Measurements from ENCODE around the gene CZIB. TPM values are rescaled to one million over a fixed set of nuclear protein-coding genes. Genes with fewer than 3 reads are reported as not detected.

The CZIB gene
- total and polyA plus RNA-seq, 2 donors, result 66.0 to 115 TPM

DNA sequence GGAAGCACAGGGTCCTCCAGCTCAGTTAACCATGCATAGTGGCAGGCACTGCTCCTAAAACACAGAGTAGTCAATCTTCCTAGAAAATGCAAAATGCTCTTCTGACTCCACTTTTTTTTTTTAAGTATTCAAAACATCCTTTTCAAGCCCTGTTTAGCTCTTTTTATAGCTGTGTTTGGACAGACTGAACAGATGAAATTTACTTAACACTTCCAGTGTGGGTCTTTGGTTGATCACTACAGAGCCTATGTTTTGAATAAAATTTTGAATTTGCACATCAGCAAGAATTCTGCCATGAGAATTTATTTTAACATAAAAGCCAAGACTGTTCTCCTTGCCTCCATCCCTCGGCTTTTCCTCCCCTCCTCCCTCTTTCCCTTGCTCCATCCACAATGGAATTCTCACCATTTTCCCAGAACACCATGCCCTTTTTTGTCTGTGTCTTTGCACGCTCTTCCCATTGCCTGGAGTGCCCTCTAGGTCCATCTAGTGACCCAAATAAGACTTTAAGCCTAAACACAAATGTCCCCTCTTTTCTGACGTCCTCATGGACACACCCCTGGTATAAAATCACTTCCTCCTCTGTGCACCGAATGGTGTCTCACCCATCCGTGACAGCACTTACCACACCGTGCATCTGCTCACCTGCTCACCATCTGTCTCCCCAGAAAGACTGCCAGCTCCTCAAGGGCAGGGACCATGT lies 47.9 kb downstream of the CZIB start:
- 27% methylated on average over 6 of the region's 6 CpGs for WGBS
- Histone ChIP-seq H3K27ac (ENCODE audit: low read depth) (no peak overlapping the region), H3K4me3 (ENCODE audit: low read depth, low read length) (no peak overlapping the region), H3K36me3 (ENCODE audit: insufficient read depth) (no peaks in the 10 kb centered on the region), H3K4me1 (ENCODE audit: insufficient read depth) (no peaks in the 10 kb centered on the region)
- DNase-seq (ENCODE audit: extremely low spot score), result no peak

- Histone ChIP-seq H3K36me3 (ENCODE audit: insufficient read depth) (no peaks in the 10 kb centered on the region), H3K27ac (ENCODE audit: low read depth) (no peak overlapping the region), H3K4me1 (ENCODE audit: insufficient read depth) (no peaks in the 10 kb centered on the region), H3K4me3 (ENCODE audit: low read depth, low read length) (no peak overlapping the region)
- WGBS, result 68% methylated on average over 8 of the region's 8 CpGs
- DNase-seq (ENCODE audit: extremely low spot score), result no peak
These were observed 53.5 kb downstream of the CZIB start for GRCh38 chr1:53166912-53167311.

DNA sequence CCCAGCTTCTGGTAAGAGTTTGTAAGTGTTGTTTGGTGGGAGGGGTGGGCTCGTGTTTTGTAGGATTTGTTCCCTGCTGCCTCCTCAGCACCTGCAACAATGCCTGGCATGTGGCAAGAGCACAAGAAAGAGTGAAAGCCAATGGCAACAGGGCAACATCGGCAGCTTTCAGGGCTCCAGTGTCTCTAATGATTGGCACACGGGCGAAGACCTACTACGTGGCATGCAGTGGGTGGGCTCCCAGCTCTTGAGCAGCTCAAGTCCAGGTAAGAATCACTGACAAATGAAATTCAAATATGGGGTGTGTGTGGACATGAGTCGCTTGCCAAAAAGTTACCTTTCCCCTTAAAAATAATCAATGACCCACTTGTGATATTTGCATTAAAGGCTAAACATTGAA lies 54.1 kb downstream of the CZIB start:
- Histone ChIP-seq H3K4me3 (ENCODE audit: low read depth, low read length) (no peak overlapping the region), H3K27ac (ENCODE audit: low read depth) (no peak overlapping the region), H3K36me3 (ENCODE audit: insufficient read depth) (no peaks in the 10 kb centered on the region), H3K4me1 (ENCODE audit: insufficient read depth) (no peaks in the 10 kb centered on the region)
- DNase-seq (ENCODE audit: extremely low spot score), result no peak
- 87% methylated on average over 6 of the region's 6 CpGs for WGBS

- WGBS, result 93% methylated on average over 5 of the region's 5 CpGs
- Histone ChIP-seq H3K4me1 (ENCODE audit: insufficient read depth) (no peaks in the 10 kb centered on the region), H3K36me3 (ENCODE audit: insufficient read depth) (no peaks in the 10 kb centered on the region), H3K27ac (ENCODE audit: low read depth) (no peak overlapping the region), H3K4me3 (ENCODE audit: low read depth, low read length) (no peak overlapping the region)
- no peak for DNase-seq (ENCODE audit: extremely low spot score)
These were observed 54.9 kb downstream of the CZIB start for GRCh38 chr1:53165408-53165961.

Other genes with a start within 250 kb of the CZIB start
- gene PODN, start 158.4 kb downstream of the CZIB start, total RNA-seq, result 17.1 TPM
- gene PODN, start 158.4 kb downstream of the CZIB start, polyA plus RNA-seq, result 224 TPM
- gene SLC1A7, start 78.0 kb downstream of the CZIB start, total RNA-seq, result not detected
- gene SLC1A7, start 78.0 kb downstream of the CZIB start, polyA plus RNA-seq, result 0.29 TPM
- 10.9 TPM for gene CPT2, start 23.8 kb downstream of the CZIB start, total RNA-seq
- gene CPT2, start 23.8 kb downstream of the CZIB start, polyA plus RNA-seq, result 16.9 TPM
- 39.3 TPM for gene MAGOH, start 17.9 kb upstream of the CZIB start, total RNA-seq
- gene MAGOH, start 17.9 kb upstream of the CZIB start, polyA plus RNA-seq, result 73.2 TPM
- 3.8 TPM for gene LRP8, start 107.4 kb upstream of the CZIB start, total RNA-seq
- 2.3 TPM for gene LRP8, start 107.4 kb upstream of the CZIB start, polyA plus RNA-seq
- not detected for gene DMRTB1, start 238.8 kb upstream of the CZIB start, total RNA-seq
- not detected for gene DMRTB1, start 238.8 kb upstream of the CZIB start, polyA plus RNA-seq